GM19438 (cell line): ENCODE results near the gene MORC3.
"Not testable (repeated sequence)": the region's sequence is repeated elsewhere in the genome, so short reads cannot be mapped to it uniquely, and the experiment has no call there.

Source experiments
- ATAC-seq: cut with Tn5 transposase; IDR thresholded peaks from one replicate; pipeline ENCODE4 v1.9.1; 2021; ENCODE audit warnings: low read depth; ENCODE audit not compliant: unreplicated experiment

Gene MORC3, protein sequence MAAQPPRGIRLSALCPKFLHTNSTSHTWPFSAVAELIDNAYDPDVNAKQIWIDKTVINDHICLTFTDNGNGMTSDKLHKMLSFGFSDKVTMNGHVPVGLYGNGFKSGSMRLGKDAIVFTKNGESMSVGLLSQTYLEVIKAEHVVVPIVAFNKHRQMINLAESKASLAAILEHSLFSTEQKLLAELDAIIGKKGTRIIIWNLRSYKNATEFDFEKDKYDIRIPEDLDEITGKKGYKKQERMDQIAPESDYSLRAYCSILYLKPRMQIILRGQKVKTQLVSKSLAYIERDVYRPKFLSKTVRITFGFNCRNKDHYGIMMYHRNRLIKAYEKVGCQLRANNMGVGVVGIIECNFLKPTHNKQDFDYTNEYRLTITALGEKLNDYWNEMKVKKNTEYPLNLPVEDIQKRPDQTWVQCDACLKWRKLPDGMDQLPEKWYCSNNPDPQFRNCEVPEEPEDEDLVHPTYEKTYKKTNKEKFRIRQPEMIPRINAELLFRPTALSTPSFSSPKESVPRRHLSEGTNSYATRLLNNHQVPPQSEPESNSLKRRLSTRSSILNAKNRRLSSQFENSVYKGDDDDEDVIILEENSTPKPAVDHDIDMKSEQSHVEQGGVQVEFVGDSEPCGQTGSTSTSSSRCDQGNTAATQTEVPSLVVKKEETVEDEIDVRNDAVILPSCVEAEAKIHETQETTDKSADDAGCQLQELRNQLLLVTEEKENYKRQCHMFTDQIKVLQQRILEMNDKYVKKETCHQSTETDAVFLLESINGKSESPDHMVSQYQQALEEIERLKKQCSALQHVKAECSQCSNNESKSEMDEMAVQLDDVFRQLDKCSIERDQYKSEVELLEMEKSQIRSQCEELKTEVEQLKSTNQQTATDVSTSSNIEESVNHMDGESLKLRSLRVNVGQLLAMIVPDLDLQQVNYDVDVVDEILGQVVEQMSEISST

GRCh38 chr21:36319767-36320420, at the start of gene MORC3:
Gene MORC3, plus strand, starts transcription at chr21:36320197. Its CDS starts 68 bp downstream, at chr21:36320265.
- ATAC-seq = peak; percentile 75

- ATAC-seq = not testable (repeated sequence)
Observed at GRCh38 chr21:36270786-36271695, 49.0 kb upstream of the MORC3 start.

DNA sequence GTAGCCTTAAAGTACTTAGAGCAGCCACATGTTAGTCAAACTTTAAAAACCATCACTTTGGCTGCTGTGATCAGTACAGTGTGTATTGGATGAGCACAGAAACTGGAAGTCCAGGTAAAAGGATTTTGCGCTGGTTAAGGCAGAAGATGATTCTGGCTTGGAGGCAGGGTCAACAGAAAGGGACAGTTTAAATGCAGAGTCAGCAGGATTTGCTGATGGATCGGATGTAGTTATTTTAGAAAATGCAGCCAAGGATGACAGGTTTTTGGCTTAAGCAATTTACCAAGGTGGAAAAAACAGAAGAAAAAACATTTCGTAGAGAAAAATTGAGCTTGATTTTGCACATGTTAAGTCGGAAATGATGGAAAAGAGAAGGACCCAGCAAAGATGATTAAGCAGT, 45.9 kb upstream of the MORC3 start:
- ATAC-seq = no peak

- ATAC-seq = no peak
Observed at GRCh38 chr21:36282568-36283230, 37.3 kb upstream of the MORC3 start.

GRCh38 chr21:36283231-36283622, 36.8 kb upstream of the MORC3 start:
- ATAC-seq = not testable (repeated sequence)

- peak; percentile 9 for ATAC-seq
Observed at GRCh38 chr21:36288651-36289243, 31.2 kb upstream of the MORC3 start.

GRCh38 chr21:36291509-36291908, 28.5 kb upstream of the MORC3 start:
- ATAC-seq = no peak

GRCh38 chr21:36297406-36297937, 22.5 kb upstream of the MORC3 start:
- ATAC-seq = no peak

- ATAC-seq = peak; percentile 98
Observed at GRCh38 chr21:36297938-36298572, 21.9 kb upstream of the MORC3 start.

GRCh38 chr21:36306872-36307534, 13.0 kb upstream of the MORC3 start:
- ATAC-seq = no peak

GRCh38 chr21:36310016-36310415, 10.0 kb upstream of the MORC3 start:
- ATAC-seq = no peak

GRCh38 chr21:36313446-36313845, 6.6 kb upstream of the MORC3 start:
- ATAC-seq = not testable (repeated sequence)

- ATAC-seq = not testable (repeated sequence)
Observed at GRCh38 chr21:36316045-36316444, 4.0 kb upstream of the MORC3 start.

GRCh38 chr21:36316872-36317484, 3.0 kb upstream of the MORC3 start:
- no peak for ATAC-seq

- not testable (repeated sequence) for ATAC-seq
Observed at GRCh38 chr21:36319406-36319766, 611 bp upstream of the MORC3 start.

GRCh38 chr21:36320421-36321324, 676 bp downstream of the MORC3 start:
- peak; percentile 42 for ATAC-seq
